Activated naive CD4-positive, alpha-beta T cell treated with anti-CD3 and anti-CD28 coated beads for 36 hours (primary cell): Measurements from ENCODE around the gene EPN2. TPM values are rescaled to one million over a fixed set of nuclear protein-coding genes. Genes with fewer than 3 reads are reported as not detected.
"Not testable (repeated sequence)": the region's sequence is repeated elsewhere in the genome, so short reads cannot be mapped to it uniquely, and the experiment has no call there.

Experiments used
- CTCF ChIA-PET: fragments of 350-600 bp; sonication (Branson Sonifier 250); formaldehyde crosslinking; loops from one replicate; lab custom pipeline; 2021; ENCODE audit warnings: antibody characterized with exemption; lab: Charles Lee
- DNase-seq: peaks from one replicate; pipeline ENCODE4 v3.0.0-alpha.2; 2020
- H3K27ac Mint-ChIP-seq: one replicate; pipeline ENCODE4 v1.8.0; 2021; ENCODE audit warnings: mild to moderate bottlenecking, mixed read lengths
- H3K27me3 Mint-ChIP-seq: one replicate; pipeline ENCODE4 v1.8.0; 2021; ENCODE audit warnings: low read depth, mixed read lengths
- H3K36me3 Mint-ChIP-seq: one replicate; pipeline ENCODE4 v1.8.0; 2021; ENCODE audit warnings: low read depth, mixed read lengths
- H3K4me1 Mint-ChIP-seq: one replicate; pipeline ENCODE4 v1.8.0; 2021; ENCODE audit warnings: low read depth, mixed read lengths
- H3K4me3 Mint-ChIP-seq: one replicate; pipeline ENCODE4 v1.8.0; 2021; ENCODE audit warnings: mild to moderate bottlenecking, moderate library complexity, mixed read lengths
- H3K9me3 Mint-ChIP-seq: one replicate; pipeline ENCODE4 v1.8.0; 2021; ENCODE audit warnings: mixed read lengths
- intact Hi-C: fragments of 100-400 bp; cut with micrococcal nuclease; formaldehyde crosslinking; loops from one replicate; pipeline ENCODE4 v1.15.1; 2023
- total RNA-seq, 2 experiments: library from RNA; stranded (reverse); gene quantifications; one replicate each; pipeline ENCODE4 v1.2.3, GENCODE V29; 2021

EPN2 gene
- total RNA-seq, 2 experiments from 2014 or later, result 5.4 to 5.6 TPM

DNA sequence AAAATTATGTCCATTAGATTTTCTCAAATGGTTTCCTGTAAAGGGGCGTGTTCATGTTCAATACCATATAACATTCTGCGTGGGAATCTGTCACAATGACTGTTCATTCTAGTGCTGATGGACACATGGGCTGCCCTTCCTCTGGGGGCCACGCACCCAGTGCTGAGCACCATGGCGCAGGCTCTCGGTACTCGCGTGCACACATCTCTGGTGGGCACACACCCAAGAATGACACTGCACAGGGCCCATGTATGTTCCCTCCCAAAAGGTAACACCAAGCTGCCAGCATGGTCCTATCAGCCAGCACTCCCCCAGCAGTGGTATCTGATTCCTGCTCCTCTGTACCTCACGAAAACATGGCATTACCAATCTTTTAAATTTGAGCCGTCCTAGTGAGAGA is 111.6 kb downstream of the EPN2 start:
- H3K4me1 Mint-ChIP-seq, result no peaks in the 10 kb centered on the region
- CTCF ChIA-PET, result no interaction called here

DNA sequence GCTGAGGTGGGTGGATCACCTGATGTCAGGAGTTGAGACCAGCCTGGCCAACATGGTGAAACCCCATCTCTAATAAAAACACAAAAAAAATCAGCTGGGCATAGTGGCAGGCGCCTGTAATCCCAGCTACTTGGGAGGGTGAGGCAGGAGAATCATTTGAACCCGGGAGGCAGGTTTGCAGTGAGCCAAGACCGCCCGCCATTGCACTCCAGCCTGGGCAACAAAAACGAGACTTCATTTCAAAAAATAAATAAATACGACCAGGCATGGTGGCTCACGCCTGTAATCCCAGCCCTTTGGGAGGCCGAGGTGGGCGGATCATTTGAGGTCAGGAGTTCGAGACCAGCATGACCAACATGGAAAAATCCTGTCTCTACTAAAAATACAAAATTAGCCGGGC is 116.2 kb downstream of the EPN2 start:
- H3K27ac Mint-ChIP-seq, H3K9me3 Mint-ChIP-seq, DNase-seq, H3K27me3 Mint-ChIP-seq, H3K4me1 Mint-ChIP-seq, H3K4me3 Mint-ChIP-seq, intact Hi-C loops, H3K36me3 Mint-ChIP-seq: not testable (repeated sequence)
- CTCF ChIA-PET, result interaction anchor here (1.7 to 2.1 kb wide), 3 partner anchors 9 to 80 kb away, joined by 5 to 12 read pairs (median 5); partner anchors contain the start of gene B9D1

More for the DNA sequence above, 111.6 kb downstream of the EPN2 start:
- no peaks in the 10 kb centered on the region for H3K9me3 Mint-ChIP-seq
- no peak overlapping the region for H3K4me3 Mint-ChIP-seq
- DNase-seq, result no peak
- intact Hi-C loops, result no loop called here
- H3K36me3 Mint-ChIP-seq, result no peaks in the 10 kb centered on the region
- no peak overlapping the region for H3K27ac Mint-ChIP-seq
- H3K27me3 Mint-ChIP-seq, result no peaks in the 10 kb centered on the region

DNA sequence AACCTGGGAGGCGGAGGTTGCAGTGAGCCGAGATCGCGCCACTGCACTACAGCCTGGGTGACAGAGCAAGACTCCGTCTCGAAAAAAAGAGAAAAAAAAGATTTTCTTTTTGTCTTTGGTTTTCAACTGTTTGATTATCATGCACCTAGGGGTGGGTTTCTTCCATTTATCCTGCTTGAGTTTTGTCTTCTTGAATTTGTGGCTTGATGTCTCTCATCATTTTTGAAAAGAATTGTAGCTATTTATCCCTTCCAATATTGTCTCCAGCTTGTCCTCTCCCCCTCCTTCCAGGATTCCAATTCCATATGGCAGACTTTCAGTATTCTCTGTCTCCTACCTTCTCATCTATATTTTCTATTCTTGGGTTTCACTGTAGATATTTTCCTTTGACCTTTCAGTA is 117.6 kb downstream of the EPN2 start:
- Mint-ChIP-seq H3K27ac (no peak overlapping the region), H3K27me3 (peaks cover 2% of the 10 kb centered on the region), H3K9me3 (no peaks in the 10 kb centered on the region), H3K36me3 (no peaks in the 10 kb centered on the region), H3K4me3 (no peak overlapping the region), H3K4me1 (no peaks in the 10 kb centered on the region)
- intact Hi-C loops, result no loop called here
- CTCF ChIA-PET, result interaction anchor here (0.7 to 2.1 kb wide), 6 partner anchors 8 to 93 kb away, joined by 3 to 12 read pairs (median 5); partner anchors contain the start of gene B9D1
- no peak for DNase-seq

DNA sequence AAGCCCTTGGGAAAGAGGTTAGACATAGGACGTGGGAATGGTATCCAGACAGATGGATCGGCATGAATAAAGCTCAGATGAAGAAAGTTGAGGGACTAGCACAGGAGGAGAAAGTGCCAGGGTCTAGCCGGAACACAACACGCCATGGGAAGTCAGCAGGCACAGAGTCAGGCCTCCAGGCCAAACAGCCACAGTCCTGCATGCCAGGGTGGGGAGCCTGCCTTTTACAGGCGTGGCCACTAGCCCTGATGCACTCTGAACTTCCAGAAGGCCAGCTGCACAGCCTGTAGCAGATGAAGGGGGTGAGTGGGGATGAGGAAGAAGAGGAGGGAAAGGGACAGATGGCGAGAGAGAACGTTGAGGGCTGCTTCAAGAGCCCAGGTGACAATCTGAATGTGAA is 120.2 kb downstream of the EPN2 start:
- CTCF ChIA-PET, result no interaction called here
- no peak for DNase-seq
- Mint-ChIP-seq H3K27me3 (peaks cover 4% of the 10 kb centered on the region), H3K36me3 (no peaks in the 10 kb centered on the region), H3K9me3 (no peaks in the 10 kb centered on the region), H3K4me3 (no peak overlapping the region), H3K27ac (no peak overlapping the region), H3K4me1 (peaks cover 3% of the 10 kb centered on the region)
- intact Hi-C loops, result no loop called here

DNA sequence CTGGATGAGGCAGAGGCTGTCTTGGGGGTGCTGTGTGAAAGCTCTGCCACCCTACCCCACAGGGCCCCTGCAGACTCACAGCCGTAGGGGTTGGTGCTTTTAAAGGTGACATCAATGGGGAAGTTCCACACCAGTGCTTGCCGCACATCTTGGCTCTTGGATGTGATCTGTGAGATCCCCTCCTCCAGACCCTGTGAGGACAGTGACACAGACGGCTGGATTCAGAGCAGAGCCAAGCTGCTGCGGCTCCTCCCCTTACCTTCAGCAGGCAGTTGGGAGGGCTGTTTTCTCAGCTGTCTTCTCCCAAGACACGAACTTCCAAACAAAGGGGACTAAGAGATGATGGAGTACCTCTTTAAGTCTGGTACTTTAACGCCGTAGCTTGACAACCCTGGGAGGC is 120.6 kb downstream of the EPN2 start:
- H3K4me3 Mint-ChIP-seq, result no peak overlapping the region
- DNase-seq, result no peak
- peaks cover 3% of the 10 kb centered on the region for H3K4me1 Mint-ChIP-seq
- no peak overlapping the region for H3K27ac Mint-ChIP-seq
- no peaks in the 10 kb centered on the region for H3K9me3 Mint-ChIP-seq
- H3K36me3 Mint-ChIP-seq, result no peaks in the 10 kb centered on the region
- CTCF ChIA-PET, result no interaction called here
- intact Hi-C loops, result no loop called here
- peaks cover 4% of the 10 kb centered on the region for H3K27me3 Mint-ChIP-seq

DNA sequence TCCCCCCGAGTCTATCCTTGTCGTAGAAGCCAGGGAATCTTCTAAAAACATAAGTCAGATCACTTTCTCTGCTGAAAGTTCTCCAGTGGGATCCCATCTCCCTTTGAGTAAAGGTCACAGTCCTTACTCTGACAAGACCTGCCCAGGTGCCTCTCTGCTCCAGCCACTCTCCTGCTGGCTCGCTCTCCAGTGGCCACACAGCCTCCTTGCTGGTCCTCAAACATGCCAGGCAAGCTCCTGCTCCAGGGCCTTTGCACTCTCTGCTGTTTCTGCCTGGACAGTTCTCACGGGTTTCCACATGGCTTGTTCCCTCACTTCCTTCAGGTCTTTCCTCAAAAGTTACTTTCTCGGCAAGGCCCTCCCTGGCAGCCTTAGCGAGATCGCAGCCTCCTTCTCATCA is 122.0 kb downstream of the EPN2 start:
- H3K36me3 Mint-ChIP-seq, result no peaks in the 10 kb centered on the region
- no peak for DNase-seq
- intact Hi-C loops, result no loop called here
- no peaks in the 10 kb centered on the region for H3K9me3 Mint-ChIP-seq
- CTCF ChIA-PET, result no interaction called here
- H3K27me3 Mint-ChIP-seq, result peaks cover 3% of the 10 kb centered on the region
- H3K4me1 Mint-ChIP-seq, result peaks cover 5% of the 10 kb centered on the region
- H3K4me3 Mint-ChIP-seq, result no peak overlapping the region
- no peak overlapping the region for H3K27ac Mint-ChIP-seq

DNA sequence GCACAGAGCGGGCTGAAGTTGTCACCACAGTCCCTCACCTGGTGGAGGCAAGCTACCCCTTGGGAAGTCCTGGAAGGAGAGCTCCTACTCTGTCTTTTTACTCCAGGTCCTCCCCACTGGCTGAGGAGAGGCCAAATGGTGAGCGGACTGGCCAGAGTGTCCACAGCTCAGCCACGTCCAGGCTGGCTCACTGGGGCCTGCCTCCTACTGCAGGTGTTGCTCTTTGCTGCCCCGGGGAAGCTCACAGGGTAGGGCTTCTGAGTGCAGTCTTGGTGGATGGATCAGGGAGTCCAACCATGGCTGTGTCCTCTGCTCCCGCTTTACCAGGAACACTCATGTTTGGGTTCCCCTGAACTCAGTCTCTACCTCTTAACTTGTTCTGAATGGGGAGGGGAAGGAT is 122.7 kb downstream of the EPN2 start:
- Mint-ChIP-seq H3K27ac (no peak overlapping the region), H3K27me3 (peaks cover 2% of the 10 kb centered on the region), H3K36me3 (no peaks in the 10 kb centered on the region), H3K9me3 (no peaks in the 10 kb centered on the region), H3K4me1 (peaks cover 5% of the 10 kb centered on the region), H3K4me3 (no peak overlapping the region)
- intact Hi-C loops, result loop anchor here (10.0 kb wide), 1 partner anchor 615 kb away; the partner anchor contains the start of gene AKAP10
- CTCF ChIA-PET, result no interaction called here
- no peak for DNase-seq

DNA sequence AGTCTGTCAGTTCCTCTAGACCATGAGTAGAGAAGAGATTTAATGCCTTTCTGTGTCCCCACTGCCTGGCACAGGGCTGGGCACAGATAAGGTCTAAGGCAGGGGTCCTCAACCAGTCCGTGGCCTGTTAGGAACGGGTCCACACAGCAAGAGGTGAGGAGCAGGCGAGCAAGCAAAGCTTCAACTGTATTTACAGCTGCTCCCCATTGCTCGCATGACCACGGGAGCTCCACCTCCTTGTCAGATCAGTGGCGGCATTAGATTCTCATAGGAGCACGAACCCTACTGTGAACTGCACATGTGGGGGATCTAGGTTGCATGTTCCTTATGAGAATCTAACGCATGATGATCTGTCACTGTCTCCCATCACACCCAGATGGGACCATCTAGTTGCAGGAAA is 123.6 kb downstream of the EPN2 start:
- intact Hi-C loops, result loop anchor here (10.0 kb wide), 1 partner anchor 614 kb away; the partner anchor contains the start of gene AKAP10
- Mint-ChIP-seq H3K4me3 (no peak overlapping the region), H3K27me3 (peaks cover 2% of the 10 kb centered on the region), H3K36me3 (no peaks in the 10 kb centered on the region), H3K27ac (no peak overlapping the region), H3K9me3 (no peaks in the 10 kb centered on the region), H3K4me1 (peaks cover 5% of the 10 kb centered on the region)
- CTCF ChIA-PET, result no interaction called here
- DNase-seq, result no peak

DNA sequence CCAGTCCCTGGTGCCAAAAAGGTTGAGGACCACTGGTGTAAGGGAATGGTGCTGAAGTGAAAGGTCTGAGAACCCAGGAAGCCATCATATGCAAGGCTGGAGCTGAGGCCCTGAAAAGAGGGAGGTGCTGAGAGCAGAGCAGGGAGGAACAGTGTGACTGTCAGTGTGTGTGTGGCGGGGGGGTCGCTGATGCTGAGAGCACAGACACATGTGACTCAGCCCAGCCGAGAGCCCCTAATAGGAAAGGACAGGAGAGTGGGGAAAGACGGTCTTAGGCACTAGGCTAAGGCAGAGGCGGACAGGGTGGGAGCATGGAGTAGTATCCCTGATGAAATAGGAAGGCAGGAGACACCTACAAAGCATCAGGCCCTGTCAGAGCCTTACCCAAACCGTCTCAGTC is 124.2 kb downstream of the EPN2 start:
- intact Hi-C loops, result loop anchor here (10.0 kb wide), 1 partner anchor 613 kb away; the partner anchor contains the start of gene AKAP10
- peaks cover 2% of the 10 kb centered on the region for H3K27me3 Mint-ChIP-seq
- H3K4me1 Mint-ChIP-seq, result peaks cover 5% of the 10 kb centered on the region
- no peak overlapping the region for H3K27ac Mint-ChIP-seq
- DNase-seq, result no peak
- CTCF ChIA-PET, result no interaction called here
- no peaks in the 10 kb centered on the region for H3K36me3 Mint-ChIP-seq
- no peaks in the 10 kb centered on the region for H3K9me3 Mint-ChIP-seq
- peak overlapping the region; percentile 45 for H3K4me3 Mint-ChIP-seq

DNA sequence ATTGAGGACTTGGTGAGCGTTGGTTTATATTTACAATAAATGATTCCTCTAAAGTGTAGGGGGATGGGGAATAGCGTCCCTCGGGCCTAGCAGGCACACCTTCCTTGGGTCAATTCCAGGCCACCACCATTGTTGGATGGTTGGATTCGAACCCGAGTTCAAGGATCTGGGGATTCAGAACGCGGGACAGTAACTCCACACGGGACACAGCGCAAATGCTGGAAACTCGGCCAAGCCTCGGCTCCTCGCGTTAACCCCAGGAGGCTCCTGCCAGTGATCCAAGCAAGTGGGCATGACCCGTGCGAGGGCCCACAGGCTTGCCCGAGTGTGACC is 124.7 kb downstream of the EPN2 start:
- Mint-ChIP-seq H3K4me1 (peaks cover 5% of the 10 kb centered on the region), H3K4me3 (peak overlapping the region; percentile 72), H3K27me3 (peaks cover 2% of the 10 kb centered on the region), H3K36me3 (no peaks in the 10 kb centered on the region), H3K9me3 (no peaks in the 10 kb centered on the region), H3K27ac (no peak overlapping the region)
- intact Hi-C loops, result loop anchor here (1.0 to 10.0 kb wide), 8 partner anchors 16 to 1179 kb away; partner anchors contain the start of genes AKAP10, ALDH3A2, ALKBH5 and MAPK7
- CTCF ChIA-PET, result interaction anchor here (1.3 to 5.2 kb wide), 6 partner anchors 8 to 401 kb away, joined by 4 to 85 read pairs (median 11); partner anchors contain the start of gene MAPK7
- DNase-seq, result no peak

DNA sequence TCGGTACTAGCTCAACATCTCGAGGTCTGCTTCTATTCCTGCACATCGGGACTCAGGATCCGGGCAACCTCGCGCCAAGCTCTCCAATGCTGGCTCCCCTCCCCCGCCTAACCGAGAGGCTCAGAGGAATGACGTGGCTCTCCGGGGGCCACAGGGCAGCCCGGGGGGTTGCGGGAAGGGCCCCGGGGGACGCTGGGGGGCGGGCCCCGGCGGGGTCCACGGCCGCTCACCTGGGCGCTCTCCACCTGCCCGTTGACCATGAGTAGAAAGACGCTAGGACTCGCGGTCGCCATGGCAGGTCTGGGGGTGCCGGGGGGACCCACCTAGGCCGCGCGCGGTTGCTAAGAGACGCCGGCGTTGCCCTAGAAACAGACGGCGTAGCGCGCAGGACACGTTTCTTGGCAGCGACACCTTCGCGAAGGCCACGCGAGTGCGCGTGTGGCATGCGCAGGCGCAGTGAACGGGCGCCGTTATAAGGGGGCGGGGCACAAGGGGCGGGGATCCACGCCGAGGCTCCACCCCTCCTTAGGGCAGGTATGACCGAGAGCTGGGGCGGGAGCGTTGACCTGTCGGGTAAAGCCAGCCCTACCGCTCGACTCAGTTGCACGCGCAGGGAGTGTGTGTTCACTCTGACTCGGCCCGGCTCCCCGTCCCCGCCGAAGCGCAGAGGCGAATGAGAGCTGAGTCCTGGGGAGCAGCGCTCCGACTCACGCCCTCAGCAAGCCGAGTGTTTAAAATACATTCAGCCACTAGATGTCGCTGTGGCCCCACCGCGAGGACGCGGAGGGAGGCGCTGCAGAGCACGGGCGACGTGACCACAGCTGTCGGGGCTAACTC is 125.3 kb downstream of the EPN2 start, which contains the start of gene B9D1:
Gene B9D1, minus strand, starts transcription at position 447 of the 837 bp plus-strand sequence. Its CDS starts 154 bp downstream, at position 293.
- intact Hi-C loops, result loop anchor here (1.0 to 10.0 kb wide), 8 partner anchors 16 to 1180 kb away; partner anchors contain the start of genes AKAP10, ALDH3A2, ALKBH5 and MAPK7
- Mint-ChIP-seq H3K4me3 (peak within 1 kb of the TSS; percentile 87), H3K27ac (peak within 1 kb of the TSS; percentile 33), H3K36me3 (no peaks in the 10 kb centered on the region), H3K27me3 (peaks cover 2% of the 10 kb centered on the region), H3K9me3 (no peaks in the 10 kb centered on the region), H3K4me1 (peaks cover 5% of the 10 kb centered on the region)
- CTCF ChIA-PET, result interaction anchor here (0.5 to 5.2 kb wide), 29 partner anchors 9 to 404 kb away, joined by 3 to 85 read pairs (median 4); partner anchors contain the start of genes ALDH3A2 and MAPK7
- DNase-seq, result peak; percentile 93

DNA sequence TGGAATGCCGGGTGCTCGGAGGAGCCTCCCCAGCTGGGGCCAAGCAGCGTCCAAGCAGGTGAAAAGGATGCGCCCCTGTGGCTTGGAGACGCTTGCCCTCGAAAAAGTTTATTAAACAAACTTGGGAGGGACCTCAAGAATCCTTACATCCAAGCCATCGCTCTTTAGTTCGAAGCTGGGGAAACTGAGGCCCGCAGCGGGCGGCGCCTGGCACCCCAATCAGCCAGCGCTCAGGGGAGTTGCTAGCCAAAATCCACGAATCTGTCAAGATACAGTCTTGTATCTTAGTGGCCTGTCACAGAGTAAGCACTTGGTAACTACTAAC is 125.9 kb downstream of the EPN2 start:
- peak overlapping the region; percentile 87 for H3K4me3 Mint-ChIP-seq
- H3K27ac Mint-ChIP-seq, result no peak overlapping the region
- CTCF ChIA-PET, result interaction anchor here (0.7 to 5.2 kb wide), 26 partner anchors 8 to 403 kb away, joined by 3 to 85 read pairs (median 4); partner anchors contain the start of genes ALDH3A2 and MAPK7
- no peak for DNase-seq
- peaks cover 5% of the 10 kb centered on the region for H3K4me1 Mint-ChIP-seq
- intact Hi-C loops, result loop anchor here (2.0 to 10.0 kb wide), 4 partner anchors 286 to 1180 kb away; partner anchors contain the start of genes AKAP10, ALDH3A2 and ALKBH5
- H3K27me3 Mint-ChIP-seq, result peaks cover 2% of the 10 kb centered on the region
- no peaks in the 10 kb centered on the region for H3K9me3 Mint-ChIP-seq
- H3K36me3 Mint-ChIP-seq, result no peaks in the 10 kb centered on the region
